Panc1 (cell line): ENCODE measurements around the gene LUZP2.

Experiments used
- POLR2AphosphoS5 ChIP-seq: IDR thresholded peaks from 2 replicates; pipeline ENCODE4 v1.6.1; 2012; ENCODE audit warnings: mild to moderate bottlenecking, low read depth, low read length, moderate library complexity
- TF ChIP-seq, protein P1 (sequence below): fragments of 450-650 bp; IDR thresholded peaks from 2 replicates; pipeline ENCODE4 v1.5.1; 2017; ENCODE audit warnings: mild to moderate bottlenecking

DNA sequence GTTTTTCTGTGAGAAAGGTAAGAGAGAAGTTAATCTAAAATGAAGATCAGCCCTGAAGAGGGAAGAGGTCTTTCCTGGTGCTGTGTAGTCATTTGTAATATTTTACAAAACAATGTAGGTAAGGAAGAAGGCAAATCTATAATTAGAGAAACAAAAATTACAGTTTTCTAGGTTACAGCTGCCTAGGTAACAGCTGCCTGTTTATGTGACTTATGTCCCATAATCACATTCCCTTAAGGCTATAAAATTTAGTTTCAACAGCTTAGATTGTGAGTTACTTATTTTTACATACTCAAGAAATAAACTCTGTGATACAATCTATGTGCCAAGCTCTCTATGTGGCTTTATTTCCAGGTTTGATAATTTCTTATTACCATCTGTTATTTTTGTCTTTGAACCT lies 19.8 kb downstream of the LUZP2 start:
- TF ChIP-seq, protein P1, sequence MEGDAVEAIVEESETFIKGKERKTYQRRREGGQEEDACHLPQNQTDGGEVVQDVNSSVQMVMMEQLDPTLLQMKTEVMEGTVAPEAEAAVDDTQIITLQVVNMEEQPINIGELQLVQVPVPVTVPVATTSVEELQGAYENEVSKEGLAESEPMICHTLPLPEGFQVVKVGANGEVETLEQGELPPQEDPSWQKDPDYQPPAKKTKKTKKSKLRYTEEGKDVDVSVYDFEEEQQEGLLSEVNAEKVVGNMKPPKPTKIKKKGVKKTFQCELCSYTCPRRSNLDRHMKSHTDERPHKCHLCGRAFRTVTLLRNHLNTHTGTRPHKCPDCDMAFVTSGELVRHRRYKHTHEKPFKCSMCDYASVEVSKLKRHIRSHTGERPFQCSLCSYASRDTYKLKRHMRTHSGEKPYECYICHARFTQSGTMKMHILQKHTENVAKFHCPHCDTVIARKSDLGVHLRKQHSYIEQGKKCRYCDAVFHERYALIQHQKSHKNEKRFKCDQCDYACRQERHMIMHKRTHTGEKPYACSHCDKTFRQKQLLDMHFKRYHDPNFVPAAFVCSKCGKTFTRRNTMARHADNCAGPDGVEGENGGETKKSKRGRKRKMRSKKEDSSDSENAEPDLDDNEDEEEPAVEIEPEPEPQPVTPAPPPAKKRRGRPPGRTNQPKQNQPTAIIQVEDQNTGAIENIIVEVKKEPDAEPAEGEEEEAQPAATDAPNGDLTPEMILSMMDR = no peak
- no peak for TF ChIP-seq POLR2AphosphoS5
